HepG2 (cell line): ENCODE data around the gene ETS2. TPM values are rescaled to one million over a fixed set of nuclear protein-coding genes. Genes with fewer than 3 reads are reported as not detected.
A peak's percentile ranks its signal among the peaks of the same experiment; 100 is the strongest.

Experiments used
- BRF2 ChIP-seq: sonication (generic); formaldehyde crosslinking; IDR thresholded peaks from 2 replicates; pipeline ENCODE4 v1.8.1; 2022; ENCODE audit warnings: mild to moderate bottlenecking, missing genetic modification reagents
- DNMT3B ChIP-seq: conservative IDR thresholded peaks from 2 replicates; pipeline ENCODE4 v1.6.1; 2016; ENCODE audit warnings: missing biosample characterization, control low read depth
- FOXP4 ChIP-seq: sonication (generic); formaldehyde crosslinking; IDR thresholded peaks from 2 replicates; pipeline ENCODE4 v1.4.0; 2020; ENCODE audit warnings: missing genetic modification reagents
- GATAD1 ChIP-seq: IDR thresholded peaks from 2 replicates; pipeline ENCODE4 v1.6.1; 2016; ENCODE audit warnings: missing genetic modification reagents, missing compliant biosample characterization
- IRF2 ChIP-seq: IDR thresholded peaks from 2 replicates; pipeline ENCODE4 v1.6.1; 2018; ENCODE audit warnings: missing genetic modification reagents, missing compliant biosample characterization
- MED1 ChIP-seq: sonication (generic); formaldehyde crosslinking; IDR thresholded peaks from 2 replicates; pipeline ENCODE4 v1.4.0; 2020; ENCODE audit warnings: missing genetic modification reagents
- MED13 ChIP-seq: sonication (generic); formaldehyde crosslinking; IDR thresholded peaks from 2 replicates; pipeline ENCODE4 v1.5.0; 2020; ENCODE audit warnings: missing genetic modification reagents
- SIX4 ChIP-seq: sonication (generic); formaldehyde crosslinking; IDR thresholded peaks from 2 replicates; pipeline ENCODE4 v1.4.0; 2020; ENCODE audit warnings: missing genetic modification reagents
- SRF ChIP-seq: IDR thresholded peaks from 2 replicates; pipeline ENCODE4 v1.6.1; 2011; ENCODE audit warnings: mild to moderate bottlenecking, low read depth, low read length, moderate library complexity
- polyA plus RNA-seq, 8 experiments: library from polyadenylated mRNA; depleted of rRNA in 3 of 8; stranded (reverse) in 7 of 8; unstranded in 1 of 8; fragments of >200 nt; fragmentation: Illumina TruSeq in 4 of 8; extraction: Trizol in 4 of 8; gene quantifications; 2 replicates each; pipeline versions ENCODE4 v1.2.1 to v1.2.3, GENCODE V29; 2011 to 2016; ENCODE audit warnings: low read depth in 4 of 8, missing spikeins in 1 of 8, mixed read lengths in 1 of 8; ENCODE audit not compliant: insufficient read depth in 1 of 8
- total RNA-seq, 5 experiments: library from RNA; depleted of rRNA; stranded (reverse); fragments of >200 nt; fragmentation: Illumina TruSeq; extraction: Trizol; gene quantifications; 2 replicates each; pipeline ENCODE4 v1.2.3, GENCODE V29; 2016; ENCODE audit warnings: low read depth in 1 of 5
- TF ChIP-seq, protein P1 (sequence below): sonication (generic); formaldehyde crosslinking; IDR thresholded peaks from 2 replicates; pipeline ENCODE4 v1.5.0; 2020; ENCODE audit warnings: mild to moderate bottlenecking, missing genetic modification reagents, borderline replicate concordance
- TF ChIP-seq, protein P2 (sequence below): sonication (generic); formaldehyde crosslinking; IDR thresholded peaks from 2 replicates; pipeline ENCODE4 v1.5.1; 2020; ENCODE audit warnings: mild to moderate bottlenecking, missing genetic modification reagents
- TF ChIP-seq, protein P3 (sequence below): sonication (generic); formaldehyde crosslinking; IDR thresholded peaks from 2 replicates; pipeline ENCODE4 v1.8.0; 2022; ENCODE audit warnings: missing genetic modification reagents, mild to moderate bottlenecking, moderate library complexity, borderline replicate concordance

The ETS2 gene
- total and polyA plus RNA-seq, 2 of the 13 experiments (the other 11 are each of a cell fraction or from before 2014, with no cell fraction given): 24.6 to 64.4 TPM

DNA sequence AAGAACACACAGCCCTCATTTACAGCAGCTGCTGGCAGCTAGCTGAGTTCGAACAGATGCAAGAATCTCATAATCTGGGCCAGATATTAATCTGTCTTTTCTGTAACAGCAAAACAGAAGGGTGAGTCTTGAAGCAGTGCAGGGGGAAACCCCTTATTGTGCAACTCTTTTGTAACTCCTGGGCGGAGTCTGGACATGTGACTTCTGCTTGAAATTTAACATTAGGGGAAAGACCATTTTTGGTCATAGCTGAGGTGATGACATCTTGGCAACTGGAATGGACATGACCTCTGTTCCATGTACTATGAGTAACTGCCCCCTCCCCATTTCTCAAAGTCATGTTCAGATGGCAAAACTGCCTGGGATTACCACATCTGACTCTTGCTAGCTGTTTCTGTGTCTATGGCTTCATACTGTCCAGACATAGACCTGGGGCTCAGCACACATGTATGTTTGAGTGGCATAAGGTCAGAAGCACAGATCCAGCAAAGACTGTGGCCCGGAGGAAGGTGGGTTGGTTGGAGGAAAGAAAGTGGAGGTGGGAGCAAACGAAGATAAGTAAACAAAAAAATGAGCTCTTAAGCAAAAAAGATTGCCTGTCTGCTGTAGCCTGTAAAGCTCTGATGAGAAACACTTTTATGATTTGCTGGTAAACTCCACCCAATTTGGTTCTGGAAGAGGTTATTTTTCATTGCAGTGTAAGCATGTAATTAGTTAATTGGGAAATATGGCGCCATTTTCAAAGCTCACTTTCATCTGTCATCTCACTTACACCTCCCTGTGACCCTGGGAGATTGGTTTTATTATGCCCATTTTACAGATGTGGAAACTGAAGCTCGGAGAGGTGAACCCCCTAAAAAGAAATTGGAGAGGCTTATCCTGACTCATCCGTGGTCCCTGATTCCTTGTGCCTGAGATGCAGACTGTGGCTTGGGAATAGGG lies 26.1 kb downstream of the ETS2 start (continued):
- TF ChIP-seq SRF (peak; percentile 98), DNMT3B (peak; percentile 58; the same call in 1 of the 2 replicates), SIX4 (CRISPR knock-in tag) (0 out of 2 replicates have a peak, but pooled peaks have one; percentile 19), IRF2 (CRISPR knock-in tag) (peak; percentile 59; the same call in 1 of the 2 replicates), BRF2 (CRISPR knock-in tag) (no peak), FOXP4 (CRISPR knock-in tag) (peak; percentile 61; the same call in 1 of the 2 replicates), GATAD1 (CRISPR knock-in tag) (peak; percentile 54), MED1 (CRISPR knock-in tag) (peak; percentile 92), MED13 (CRISPR knock-in tag) (no peak)
- TF ChIP-seq, protein P1, sequence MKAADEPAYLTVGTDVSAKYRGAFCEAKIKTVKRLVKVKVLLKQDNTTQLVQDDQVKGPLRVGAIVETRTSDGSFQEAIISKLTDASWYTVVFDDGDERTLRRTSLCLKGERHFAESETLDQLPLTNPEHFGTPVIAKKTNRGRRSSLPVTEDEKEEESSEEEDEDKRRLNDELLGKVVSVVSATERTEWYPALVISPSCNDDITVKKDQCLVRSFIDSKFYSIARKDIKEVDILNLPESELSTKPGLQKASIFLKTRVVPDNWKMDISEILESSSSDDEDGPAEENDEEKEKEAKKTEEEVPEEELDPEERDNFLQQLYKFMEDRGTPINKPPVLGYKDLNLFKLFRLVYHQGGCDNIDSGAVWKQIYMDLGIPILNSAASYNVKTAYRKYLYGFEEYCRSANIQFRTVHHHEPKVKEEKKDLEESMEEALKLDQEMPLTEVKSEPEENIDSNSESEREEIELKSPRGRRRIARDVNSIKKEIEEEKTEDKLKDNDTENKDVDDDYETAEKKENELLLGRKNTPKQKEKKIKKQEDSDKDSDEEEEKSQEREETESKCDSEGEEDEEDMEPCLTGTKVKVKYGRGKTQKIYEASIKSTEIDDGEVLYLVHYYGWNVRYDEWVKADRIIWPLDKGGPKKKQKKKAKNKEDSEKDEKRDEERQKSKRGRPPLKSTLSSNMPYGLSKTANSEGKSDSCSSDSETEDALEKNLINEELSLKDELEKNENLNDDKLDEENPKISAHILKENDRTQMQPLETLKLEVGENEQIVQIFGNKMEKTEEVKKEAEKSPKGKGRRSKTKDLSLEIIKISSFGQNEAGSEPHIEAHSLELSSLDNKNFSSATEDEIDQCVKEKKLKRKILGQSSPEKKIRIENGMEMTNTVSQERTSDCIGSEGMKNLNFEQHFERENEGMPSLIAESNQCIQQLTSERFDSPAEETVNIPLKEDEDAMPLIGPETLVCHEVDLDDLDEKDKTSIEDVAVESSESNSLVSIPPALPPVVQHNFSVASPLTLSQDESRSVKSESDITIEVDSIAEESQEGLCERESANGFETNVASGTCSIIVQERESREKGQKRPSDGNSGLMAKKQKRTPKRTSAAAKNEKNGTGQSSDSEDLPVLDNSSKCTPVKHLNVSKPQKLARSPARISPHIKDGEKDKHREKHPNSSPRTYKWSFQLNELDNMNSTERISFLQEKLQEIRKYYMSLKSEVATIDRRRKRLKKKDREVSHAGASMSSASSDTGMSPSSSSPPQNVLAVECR (CRISPR knock-in tag): peak; percentile 42; the same call in 1 of the 2 replicates
- TF ChIP-seq, protein P2, sequence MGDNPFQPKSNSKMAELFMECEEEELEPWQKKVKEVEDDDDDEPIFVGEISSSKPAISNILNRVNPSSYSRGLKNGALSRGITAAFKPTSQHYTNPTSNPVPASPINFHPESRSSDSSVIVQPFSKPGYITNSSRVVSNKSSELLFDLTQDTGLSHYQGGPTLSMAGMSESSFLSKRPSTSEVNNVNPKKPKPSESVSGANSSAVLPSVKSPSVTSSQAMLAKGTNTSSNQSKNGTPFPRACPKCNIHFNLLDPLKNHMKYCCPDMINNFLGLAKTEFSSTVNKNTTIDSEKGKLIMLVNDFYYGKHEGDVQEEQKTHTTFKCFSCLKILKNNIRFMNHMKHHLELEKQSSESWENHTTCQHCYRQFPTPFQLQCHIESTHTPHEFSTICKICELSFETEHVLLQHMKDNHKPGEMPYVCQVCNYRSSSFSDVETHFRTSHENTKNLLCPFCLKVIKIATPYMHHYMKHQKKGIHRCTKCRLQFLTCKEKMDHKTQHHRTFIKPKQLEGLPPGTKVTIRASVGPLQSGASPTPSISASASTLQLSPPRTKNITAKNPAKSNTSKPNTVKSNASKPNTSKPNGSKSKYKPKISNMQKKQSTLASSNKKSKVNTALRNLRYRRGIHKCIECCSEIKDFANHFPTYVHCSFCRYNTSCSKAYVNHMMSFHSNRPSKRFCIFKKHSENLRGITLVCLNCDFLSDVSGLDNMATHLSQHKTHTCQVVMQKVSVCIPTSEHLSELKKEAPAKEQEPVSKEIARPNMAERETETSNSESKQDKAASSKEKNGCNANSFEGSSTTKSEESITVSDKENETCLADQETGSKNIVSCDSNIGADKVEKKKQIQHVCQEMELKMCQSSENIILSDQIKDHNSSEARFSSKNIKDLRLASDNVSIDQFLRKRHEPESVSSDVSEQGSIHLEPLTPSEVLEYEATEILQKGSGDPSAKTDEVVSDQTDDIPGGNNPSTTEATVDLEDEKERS (CRISPR knock-in tag): peak; percentile 63; the same call in 1 of the 2 replicates
- TF ChIP-seq, protein P3, sequence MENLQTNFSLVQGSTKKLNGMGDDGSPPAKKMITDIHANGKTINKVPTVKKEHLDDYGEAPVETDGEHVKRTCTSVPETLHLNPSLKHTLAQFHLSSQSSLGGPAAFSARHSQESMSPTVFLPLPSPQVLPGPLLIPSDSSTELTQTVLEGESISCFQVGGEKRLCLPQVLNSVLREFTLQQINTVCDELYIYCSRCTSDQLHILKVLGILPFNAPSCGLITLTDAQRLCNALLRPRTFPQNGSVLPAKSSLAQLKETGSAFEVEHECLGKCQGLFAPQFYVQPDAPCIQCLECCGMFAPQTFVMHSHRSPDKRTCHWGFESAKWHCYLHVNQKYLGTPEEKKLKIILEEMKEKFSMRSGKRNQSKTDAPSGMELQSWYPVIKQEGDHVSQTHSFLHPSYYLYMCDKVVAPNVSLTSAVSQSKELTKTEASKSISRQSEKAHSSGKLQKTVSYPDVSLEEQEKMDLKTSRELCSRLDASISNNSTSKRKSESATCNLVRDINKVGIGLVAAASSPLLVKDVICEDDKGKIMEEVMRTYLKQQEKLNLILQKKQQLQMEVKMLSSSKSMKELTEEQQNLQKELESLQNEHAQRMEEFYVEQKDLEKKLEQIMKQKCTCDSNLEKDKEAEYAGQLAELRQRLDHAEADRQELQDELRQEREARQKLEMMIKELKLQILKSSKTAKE (CRISPR knock-in tag): peak; percentile 89
